HG02981 (cell line): ENCODE results near the gene PTPRD.
A peak's percentile ranks its signal among the peaks of the same experiment; 100 is the strongest.

Experiments used
- ATAC-seq: cut with Tn5 transposase; IDR thresholded peaks from one replicate; pipeline ENCODE4 v1.9.1; 2021; ENCODE audit warnings: mild to moderate bottlenecking, moderate library complexity; ENCODE audit not compliant: unreplicated experiment

Gene PTPRD

DNA sequence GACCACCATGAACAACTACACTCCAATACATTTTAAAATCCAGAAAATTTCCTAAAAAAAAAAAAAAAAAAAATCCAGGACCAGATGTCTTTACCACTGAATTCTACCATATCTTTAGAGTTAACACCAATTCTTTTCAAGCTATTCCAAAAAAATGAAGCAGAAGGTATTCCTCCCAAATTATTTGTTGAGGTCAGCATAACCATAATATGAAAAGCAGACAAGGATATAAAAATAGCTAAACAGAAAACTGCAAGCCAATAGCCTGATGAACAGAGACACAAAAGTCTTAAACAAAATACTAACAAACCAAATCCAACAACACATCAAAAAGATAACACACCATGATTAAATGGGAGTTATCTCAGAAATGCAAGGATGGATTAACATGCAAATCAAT, 695.4 kb downstream of the PTPRD start:
- no peak for ATAC-seq

DNA sequence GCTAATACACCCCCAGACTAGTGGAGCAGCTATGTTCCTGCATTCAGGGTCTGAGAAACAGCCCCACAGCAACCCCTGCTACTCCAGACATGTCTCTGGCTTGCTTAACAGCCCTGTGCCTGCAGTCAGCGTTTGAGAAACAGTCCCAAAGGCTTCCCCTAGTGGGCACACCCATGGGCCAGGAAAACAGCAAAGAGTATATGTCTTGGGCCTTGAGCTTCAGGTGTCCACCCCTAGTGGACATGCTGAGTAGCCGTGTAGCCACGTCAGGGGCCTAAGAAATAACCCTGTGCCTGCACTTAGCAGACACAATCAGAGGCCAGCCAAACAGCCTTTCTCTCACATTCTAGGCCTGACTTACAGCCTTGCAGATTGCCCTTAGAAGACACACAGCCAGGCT, 698.6 kb downstream of the PTPRD start:
- ATAC-seq: no peak

DNA sequence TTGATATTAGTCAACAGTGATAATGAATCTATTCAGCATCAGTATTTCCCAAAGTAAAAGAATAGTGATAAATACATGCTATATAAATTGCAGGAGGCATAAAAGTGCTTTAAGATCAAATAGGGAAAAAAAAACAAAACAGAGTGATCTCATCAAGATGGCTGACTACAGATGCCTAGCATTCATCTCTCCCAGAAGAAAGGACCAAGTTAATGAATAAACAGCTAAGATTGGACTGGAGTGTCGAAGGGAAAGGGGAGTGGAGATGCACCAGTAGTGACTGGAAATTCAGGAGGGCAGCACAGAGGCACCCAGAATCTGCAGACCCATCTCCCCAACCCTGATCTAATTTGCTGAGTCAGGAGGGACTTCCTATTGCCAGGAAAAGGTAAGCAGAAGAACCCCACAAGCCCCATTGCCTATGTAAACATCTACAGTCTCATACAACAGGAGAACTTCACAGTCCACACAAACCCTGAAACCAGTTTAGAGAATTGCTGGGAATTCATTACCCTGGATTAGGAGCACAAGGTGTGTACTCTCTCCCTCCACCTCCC, 699.4 kb downstream of the PTPRD start:
- ATAC-seq: no peak

DNA sequence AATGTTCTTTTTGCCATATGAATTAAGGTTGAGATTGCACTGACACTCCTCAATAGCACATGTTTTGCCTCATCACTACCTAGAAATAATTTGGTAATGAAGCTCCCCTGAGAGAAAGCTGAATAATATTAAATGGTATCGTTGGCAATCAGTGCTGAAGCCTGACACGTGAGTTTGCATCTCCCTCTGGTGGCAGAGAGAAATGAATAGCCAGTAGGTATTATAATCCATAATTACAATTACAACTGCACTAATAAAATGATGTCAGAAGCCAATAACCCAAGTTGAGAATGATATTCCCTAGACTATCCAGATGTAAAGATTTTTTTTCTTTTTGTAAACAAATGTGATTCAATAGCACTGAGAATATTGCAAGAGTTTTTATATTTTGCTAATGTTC, 700.3 kb downstream of the PTPRD start:
- no peak for ATAC-seq

DNA sequence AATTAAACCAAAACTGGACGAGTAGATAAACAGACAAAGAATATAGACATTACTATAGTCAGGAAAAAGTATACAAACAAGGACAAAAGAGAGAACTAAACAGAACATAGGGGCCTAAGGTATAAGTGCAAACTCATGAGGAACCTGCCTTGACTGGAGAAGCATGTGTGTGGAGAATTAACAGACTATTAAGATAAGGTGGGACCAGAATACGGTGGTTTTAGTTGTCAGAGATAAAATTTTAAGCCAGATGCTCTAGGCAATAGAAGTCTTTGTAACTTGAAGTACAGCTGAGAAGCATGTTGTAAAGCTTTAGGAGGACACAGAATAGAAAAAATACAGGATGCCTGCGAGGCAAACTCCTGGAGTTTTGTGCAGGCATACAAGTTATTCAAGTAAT, 707.1 kb downstream of the PTPRD start:
- ATAC-seq: no peak

DNA sequence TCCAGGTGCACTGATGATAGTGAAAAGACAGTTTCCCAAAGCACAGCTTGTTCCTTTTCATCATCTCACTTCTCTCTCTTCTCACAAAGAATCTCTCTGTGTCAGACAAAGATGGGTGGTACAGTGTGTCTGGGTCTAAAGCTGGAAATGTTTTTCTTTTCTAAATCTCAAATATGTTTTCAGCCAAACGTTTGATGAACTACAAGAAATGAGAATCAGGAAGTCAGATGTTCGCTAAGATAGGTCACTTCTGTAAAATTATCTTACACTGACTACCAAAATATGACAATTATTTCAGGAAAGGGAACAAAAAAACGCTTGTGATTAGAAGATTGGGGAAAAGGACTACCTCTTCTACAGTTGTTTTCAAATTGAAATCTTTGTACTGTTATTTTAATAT, 708.8 kb downstream of the PTPRD start:
- no peak for ATAC-seq

DNA sequence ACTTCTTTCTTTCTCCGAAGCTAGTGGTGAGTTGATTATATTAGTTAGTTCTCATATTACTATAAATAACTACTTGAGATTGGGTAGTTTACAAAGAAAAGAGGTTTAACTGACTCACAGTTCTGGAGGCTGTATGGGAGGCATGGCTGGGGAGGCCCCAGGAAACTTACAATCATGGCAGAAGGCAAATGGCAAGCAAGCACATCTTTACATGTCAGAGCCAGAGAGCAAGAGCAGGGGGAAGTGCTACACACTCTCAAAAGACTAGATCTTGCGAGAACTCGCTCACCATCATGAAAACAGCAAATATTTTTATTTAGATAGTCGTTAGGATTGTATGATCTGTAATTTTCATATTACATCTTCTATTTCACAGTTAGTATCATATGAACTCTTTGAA, 711.2 kb downstream of the PTPRD start:
- no peak for ATAC-seq

DNA sequence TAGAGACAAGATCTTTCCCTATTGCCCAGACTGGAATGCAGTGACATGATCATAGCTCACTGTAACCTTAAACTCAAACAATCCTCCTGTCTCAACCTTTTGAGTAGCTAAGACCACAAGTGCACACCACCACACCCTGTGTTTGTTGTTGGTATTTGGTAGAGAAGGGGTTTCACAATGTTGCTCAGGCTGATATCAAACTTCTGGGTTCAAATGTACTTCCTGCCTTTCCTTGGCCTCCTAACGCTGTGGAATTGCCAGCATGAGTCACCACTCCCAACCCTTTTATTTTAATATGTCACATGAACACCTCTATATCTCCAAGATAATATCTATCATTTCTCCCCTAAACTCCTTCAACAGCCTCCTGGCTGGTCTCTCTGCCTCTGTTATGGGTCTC, 719.0 kb downstream of the PTPRD start:
- ATAC-seq: no peak

DNA sequence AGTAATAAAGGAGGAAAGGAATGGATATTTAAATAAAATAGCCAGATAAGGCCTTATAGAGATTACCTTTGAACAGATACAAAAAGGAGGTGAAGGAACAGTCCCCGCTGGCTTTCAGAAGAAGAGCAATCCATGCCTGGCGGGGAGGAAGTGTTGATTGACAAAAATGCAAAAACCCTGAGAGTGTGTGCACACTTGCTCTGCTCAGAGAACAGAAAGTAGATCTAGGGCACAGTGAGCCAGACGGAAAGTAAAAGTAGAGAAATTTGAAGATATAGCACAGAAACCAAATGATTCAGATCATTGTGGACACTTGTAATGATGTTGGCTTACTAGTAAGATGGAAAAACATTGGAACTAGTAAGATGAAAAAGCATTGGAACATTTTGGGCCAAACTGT, 720.6 kb downstream of the PTPRD start:
- ATAC-seq: no peak

DNA sequence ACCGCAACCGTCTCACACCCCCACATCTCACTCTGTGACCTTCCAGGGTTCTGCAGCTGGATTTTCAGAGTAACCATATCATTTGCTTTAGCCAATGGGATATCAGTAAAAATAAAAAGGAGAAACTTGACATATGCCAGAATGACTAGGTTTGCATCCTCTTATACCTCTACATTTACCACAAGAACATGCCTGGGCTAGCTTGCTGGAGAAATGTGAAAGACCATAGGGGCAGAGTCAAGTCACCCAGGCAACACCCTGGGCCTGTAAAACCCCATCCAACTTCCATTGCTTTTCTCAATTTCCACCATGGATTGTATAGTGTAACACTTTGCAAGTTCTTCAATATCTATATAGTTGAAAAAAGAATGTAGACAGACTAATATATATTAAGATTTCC, 731.1 kb downstream of the PTPRD start:
- ATAC-seq: no peak

DNA sequence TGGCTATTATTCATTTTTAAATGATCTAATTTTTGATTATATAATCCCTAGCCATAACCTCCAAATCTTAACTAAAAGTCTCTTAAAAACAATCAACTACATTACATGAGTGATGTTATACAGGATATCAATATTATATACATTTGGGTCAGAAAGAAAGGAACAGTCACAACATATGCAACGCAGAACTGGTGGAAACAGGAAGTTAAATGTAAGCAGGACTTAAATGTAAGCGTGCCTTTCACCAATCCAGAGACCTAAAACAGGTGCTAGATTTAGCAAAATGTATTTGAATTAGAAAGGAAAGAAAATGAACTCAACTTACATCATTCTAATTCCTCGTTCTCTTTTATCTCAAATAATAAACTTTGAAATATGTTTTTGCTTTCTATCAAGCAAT, 738.5 kb downstream of the PTPRD start:
- ATAC-seq: no peak

DNA sequence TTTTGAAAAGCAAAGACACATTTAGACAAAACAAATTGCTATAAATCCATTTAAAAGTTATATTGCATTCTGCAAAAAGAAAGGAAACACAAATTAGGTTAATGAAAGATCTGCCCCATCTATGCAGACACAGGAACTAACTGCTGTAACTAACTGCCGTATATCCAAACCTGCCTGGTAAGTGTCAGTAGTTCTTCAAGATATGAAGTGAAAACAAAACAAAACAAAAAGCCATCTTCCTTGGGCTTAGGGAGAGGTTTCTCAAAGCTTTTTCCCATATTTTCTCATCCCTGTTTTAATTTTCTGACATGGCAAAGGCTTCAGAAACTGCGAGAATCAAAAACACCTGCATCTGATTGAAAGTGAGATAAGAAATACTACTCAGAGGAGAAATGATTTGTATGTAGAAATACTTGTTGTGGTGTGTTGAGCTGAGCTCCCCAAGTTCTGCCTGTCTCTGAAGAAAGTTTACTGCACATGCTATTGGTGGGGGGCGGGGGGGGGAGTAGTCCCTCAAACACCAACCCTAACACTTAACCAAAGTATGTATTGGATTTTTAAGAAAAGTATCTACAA, 750.5 kb downstream of the PTPRD start:
- no peak for ATAC-seq

DNA sequence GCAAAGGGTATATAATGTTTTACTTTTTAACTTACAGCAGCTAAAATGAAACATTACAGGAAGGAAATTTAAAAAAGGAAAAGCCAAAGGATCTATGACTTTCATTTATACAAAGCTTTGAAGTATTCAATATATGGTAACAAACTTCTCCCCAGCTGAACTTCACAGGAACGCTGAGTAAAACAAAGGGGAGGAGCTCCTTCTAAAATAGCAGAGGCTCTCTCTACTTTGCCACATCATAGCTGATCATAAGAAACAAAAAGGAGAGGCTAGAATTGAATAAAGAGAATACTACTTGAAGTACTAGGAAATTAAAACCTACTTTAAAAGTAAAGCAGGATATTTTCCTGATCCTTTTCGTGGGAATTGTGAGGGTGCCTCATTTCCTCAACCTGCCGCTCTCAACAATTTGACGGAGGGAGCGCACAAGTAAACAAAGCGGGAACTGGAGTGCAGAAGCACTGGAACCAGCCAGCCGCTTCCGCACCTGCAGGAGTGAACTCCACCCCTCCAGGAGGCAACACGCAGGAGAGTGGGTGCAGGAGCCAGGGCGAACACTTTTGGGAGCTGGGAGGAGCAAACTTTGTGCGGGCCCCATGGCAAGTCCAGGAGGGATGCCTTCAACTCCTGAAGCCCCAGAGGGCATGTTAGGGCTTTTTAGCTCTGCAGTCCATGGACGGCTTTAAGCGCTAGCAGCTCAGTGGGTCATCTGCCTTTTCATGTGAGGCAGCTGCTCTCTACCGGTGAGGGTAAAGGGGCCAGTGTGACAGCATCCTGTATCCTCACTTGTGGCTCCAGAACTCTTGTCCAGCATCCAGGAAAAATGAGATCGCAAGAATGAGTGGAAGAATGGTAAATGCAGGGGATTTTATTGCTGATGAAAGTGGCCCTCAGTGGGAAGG, 757.4 kb downstream of the PTPRD start:
- ATAC-seq: no peak

DNA sequence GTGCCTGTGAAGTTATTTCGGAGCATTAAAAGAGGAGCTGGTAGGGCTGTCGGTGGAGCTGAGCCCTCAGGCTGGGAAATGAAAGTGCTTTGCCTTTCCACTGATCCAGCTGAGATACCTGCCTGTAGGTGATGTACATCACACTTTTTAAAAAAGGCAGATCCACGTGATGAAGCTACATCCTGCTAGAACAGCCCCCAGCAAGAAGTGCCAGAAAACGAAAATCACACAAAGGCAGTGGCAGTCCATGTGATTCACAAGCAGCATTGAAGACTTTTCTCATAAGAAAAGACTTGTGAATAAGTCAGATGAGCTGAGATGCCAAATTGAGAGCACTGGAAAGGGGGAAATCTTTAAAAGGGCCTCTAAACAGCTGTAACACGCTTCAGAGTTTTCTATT, 765.1 kb downstream of the PTPRD start:
- no peak for ATAC-seq

DNA sequence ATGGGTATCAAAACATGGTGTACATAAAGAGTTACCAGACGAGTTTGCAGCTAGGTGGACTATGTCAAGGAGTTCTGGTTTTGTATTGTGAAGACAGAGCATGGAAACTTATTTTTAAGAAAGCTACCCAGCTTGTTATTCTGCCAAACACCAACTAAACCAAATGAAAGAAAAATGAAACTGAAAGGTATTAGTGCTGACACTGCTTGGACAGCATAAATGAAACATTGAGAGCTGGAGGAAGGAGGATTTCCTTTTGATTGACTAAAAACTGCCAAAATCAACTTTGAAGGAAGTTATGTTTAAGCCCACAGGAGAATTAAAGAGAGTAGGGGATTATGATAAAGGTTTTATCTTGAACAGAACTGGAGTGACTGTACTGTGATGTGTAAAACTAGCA, 766.2 kb downstream of the PTPRD start:
- peak; percentile 93 for ATAC-seq

DNA sequence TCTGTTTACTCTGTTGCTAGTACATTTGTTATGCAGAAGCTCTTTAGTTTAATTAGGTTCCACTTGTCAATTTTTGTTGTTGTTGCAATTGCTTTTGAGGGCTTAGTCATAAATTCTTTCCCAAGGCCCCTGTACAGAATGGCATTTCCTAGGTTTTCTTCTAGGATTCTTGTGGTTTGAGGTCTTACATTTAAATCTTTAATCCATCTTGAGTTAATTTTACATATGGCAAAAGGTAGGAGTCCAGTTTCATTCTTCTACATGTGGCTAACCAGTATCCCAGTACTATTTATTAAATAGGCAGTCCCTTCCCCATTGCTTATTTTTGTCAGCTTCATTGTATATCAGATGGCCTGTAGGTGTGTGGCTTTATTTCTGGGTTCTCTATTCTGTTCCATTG, 792.4 kb downstream of the PTPRD start:
- ATAC-seq: no peak

DNA sequence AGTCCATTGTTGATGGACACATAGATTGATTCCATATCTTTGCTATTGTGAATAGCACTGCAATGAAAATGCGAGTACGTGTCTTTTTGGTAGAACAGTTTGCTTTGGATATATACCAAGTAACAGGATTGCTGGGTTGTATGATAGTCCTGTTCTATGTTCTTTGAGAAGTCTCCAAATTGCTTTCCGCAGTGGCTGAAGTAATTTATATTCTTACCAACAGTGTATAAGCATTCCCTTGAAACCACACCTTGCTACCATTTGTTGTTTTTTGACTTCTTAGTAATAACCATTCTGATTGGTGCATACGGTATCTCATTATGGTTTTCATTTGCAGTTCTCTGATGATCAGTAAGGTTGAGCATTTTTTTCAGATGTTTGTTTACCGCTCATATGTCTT, 792.9 kb downstream of the PTPRD start:
- ATAC-seq: no peak

DNA sequence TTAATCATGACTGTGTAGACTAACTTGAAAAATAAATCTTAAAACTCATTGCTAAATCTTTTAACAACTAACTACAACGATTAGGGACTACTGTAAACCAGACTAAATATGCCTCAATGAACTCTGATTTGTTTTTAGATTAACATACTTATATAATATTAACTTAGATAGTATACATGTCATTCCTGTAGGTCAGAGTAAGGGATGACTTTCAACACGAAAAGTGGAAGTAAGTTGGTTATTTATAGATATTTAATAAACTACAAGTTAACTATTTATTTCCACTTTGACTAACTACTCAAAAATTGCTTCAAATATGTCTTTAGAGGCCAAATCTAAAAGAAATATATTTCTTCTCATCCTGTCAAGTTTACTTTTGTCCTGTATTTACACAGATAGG, 795.6 kb downstream of the PTPRD start:
- peak; percentile 67 for ATAC-seq

DNA sequence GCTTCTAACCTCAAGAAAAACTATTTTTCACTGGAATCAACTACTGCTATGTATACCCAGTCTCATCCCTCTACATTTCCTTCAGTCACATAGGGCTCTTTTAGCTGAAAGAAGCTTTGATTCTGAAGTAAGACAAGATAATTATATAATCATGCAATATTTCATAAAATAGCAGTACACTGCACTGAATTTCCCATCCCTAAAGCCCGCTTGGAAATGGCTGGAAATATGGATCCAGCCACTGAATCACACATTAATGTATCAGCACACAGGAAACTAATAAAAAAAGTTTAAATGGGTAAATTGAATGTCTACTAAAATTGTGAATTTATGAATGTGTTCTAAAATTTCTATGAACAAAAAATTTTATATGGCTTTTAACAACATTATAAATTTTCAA, 808.7 kb downstream of the PTPRD start:
- no peak for ATAC-seq

DNA sequence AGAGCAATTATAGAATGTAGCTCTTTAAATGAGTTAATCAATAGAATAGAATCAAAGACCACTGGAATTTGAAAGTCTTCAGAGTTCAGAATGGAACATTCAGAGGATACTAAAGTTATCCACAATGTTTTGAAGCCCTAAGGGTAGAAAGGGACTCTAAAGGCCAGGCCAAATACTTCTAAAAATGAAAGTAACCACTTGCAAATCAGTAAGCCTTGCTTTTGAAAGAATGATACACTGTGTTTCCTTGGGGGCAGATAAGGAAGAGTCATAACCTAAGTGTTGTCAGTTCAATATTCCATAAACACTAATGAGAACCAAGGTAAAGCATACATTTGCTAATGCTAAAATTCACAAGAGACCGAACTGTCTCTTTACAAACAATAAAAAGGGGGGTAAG, 813.5 kb downstream of the PTPRD start:
- ATAC-seq: no peak

DNA sequence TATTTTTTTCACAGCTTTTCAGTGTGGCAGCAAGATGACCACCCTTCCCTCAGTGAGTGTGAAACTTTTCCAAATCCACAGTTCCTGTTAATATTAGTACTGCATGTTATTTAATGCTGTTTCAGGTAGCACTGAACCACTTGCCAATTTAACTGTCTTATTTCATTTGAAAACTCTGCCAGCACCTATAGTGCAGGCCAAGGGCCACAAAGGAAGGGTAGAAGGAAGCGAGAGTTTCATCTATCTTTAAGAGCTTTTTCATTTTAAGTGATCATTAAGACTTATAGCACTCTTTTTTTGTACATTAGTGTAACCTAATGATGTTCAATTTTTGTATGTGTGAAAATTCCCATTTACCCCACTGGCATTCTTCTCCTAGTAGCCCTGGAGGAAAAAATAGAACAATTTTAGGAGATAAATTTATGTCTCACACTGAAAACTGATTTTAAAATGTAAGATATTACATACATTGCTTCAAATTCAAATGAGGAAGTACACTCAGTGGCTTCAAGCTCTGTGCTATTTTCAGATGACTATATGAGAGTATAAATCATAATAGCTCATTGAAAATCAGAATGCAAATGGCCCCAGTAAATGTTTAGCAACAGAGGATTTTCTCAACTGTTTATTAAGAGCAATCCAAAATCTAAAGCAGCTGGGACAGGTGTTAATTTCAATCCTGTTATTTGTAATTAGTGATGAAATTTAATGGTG, 820.5 kb downstream of the PTPRD start:
- peak; percentile 58 for ATAC-seq

DNA sequence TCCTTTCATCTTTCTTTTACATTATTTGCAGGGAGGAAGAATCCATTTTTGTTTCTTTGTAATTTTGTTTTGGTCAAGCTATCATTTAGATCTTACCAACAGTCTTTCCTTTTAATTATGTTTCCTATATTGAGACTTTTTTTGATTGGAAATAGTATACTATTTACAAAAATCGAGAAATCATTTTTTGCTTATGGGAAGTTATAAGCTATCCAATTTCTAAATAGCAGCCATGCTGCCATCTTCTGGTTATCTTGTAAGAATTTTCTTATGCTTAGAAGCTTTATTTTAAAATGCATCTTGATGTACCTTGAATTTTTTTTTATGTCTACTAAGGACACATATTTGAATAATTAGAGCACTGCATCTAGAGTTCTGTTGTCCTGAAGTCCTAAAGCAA, 821.2 kb downstream of the PTPRD start:
- no peak for ATAC-seq
